IMR-90 (cell line): ENCODE measurements around the gene TNK1. TPM values are rescaled to one million over a fixed set of nuclear protein-coding genes. Genes with fewer than 3 reads are reported as not detected.

Experiments used
- ATAC-seq: fragments of 200-7000 bp; cut with Tn5 transposase; 2 replicates; pipeline ENCODE4 v1.9.1; 2020; ENCODE audit warnings: low read depth, mild to moderate bottlenecking, moderate library complexity
- BruUV-seq: library from RNA; stranded (reverse); fragments of 400-500 nt; replicated peaks from 2 replicates; lab custom pipeline; 2021; lab: Mats Ljungman, UMichigan
- CTCF ChIA-PET: fragments of 300-600 bp; formaldehyde crosslinking; extraction: SDS; loops from one replicate; lab custom pipeline; 2021; ENCODE audit warnings: antibody characterized with exemption; lab: Yijun Ruan, JAX
- POLR2A ChIA-PET: fragments of 300-600 bp; sonication (Branson Sonifier 250); formaldehyde crosslinking; loops from one replicate; lab custom pipeline; 2022; ENCODE audit warnings: antibody characterized with exemption; ENCODE audit not compliant: unreplicated experiment; lab: Charles Lee
- DNase-seq: peaks from one replicate; pipeline ENCODE4 v3.0.0; 2013
- H2AFZ ChIP-seq: replicated peaks from 2 replicates; pipeline ENCODE3; 2013; ENCODE audit warnings: low read length, mild to moderate bottlenecking; ENCODE audit not compliant: poor library complexity
- H2AK5ac ChIP-seq: 2 replicates; pipeline ENCODE4 v1.6.1; 2013; ENCODE audit warnings: low read depth, low read length, inconsistent platforms
- H2AK9ac ChIP-seq: replicated peaks from 2 replicates; pipeline ENCODE3; 2013; ENCODE audit warnings: mild to moderate bottlenecking, low read depth, low read length, moderate library complexity; ENCODE audit not compliant: poor library complexity
- H2BK120ac ChIP-seq: 2 replicates; pipeline ENCODE4 v1.6.1; 2013; ENCODE audit warnings: low read depth, low read length, inconsistent platforms
- H2BK15ac ChIP-seq: 3 replicates; pipeline ENCODE4 v1.6.1; 2013; ENCODE audit warnings: low read depth, low read length, inconsistent platforms
- H2BK20ac ChIP-seq: 2 replicates; pipeline ENCODE4 v1.6.1; 2013; ENCODE audit warnings: low read depth, mild to moderate bottlenecking, inconsistent platforms, low read length, moderate library complexity
- H2BK5ac ChIP-seq: 2 replicates; pipeline ENCODE4 v1.6.1; 2013; ENCODE audit warnings: mild to moderate bottlenecking, low read depth, low read length, inconsistent platforms; ENCODE audit not compliant: poor library complexity, severe bottlenecking
- H3K14ac ChIP-seq: replicated peaks from 2 replicates; pipeline ENCODE4 v1.6.1; 2013; ENCODE audit warnings: low read depth, low read length, inconsistent platforms
- H3K18ac ChIP-seq: 2 replicates; pipeline ENCODE4 v1.6.1; 2013; ENCODE audit warnings: low read depth, low read length, control low read depth
- H3K23ac ChIP-seq: 2 replicates; pipeline ENCODE4 v1.6.1; 2013; ENCODE audit warnings: low read depth, low read length, inconsistent platforms
- H3K27ac ChIP-seq: 2 replicates; pipeline ENCODE4 v1.5.1; 2013; ENCODE audit warnings: mild to moderate bottlenecking, control low read depth, low read length; ENCODE audit not compliant: insufficient read depth
- H3K27me3 ChIP-seq: 2 replicates; pipeline ENCODE4 v1.6.1; 2013; ENCODE audit warnings: low read length; ENCODE audit not compliant: control insufficient read depth, insufficient read depth
- H3K36me3 ChIP-seq: 2 replicates; pipeline ENCODE4 v1.6.1; 2013; ENCODE audit warnings: low read length, mixed read lengths; ENCODE audit not compliant: control insufficient read depth, insufficient read depth
- H3K4ac ChIP-seq: 2 replicates; pipeline ENCODE4 v1.6.1; 2013; ENCODE audit warnings: low read depth, low read length, inconsistent platforms
- H3K4me1 ChIP-seq: 2 replicates; pipeline ENCODE4 v1.6.1; 2013; ENCODE audit warnings: low read length, mixed read lengths; ENCODE audit not compliant: control insufficient read depth, insufficient read depth
- H3K4me2 ChIP-seq: 2 replicates; pipeline ENCODE4 v1.6.1; 2013; ENCODE audit warnings: low read depth, mild to moderate bottlenecking, control low read depth, low read length, moderate library complexity
- H3K4me3 ChIP-seq: 2 replicates; pipeline ENCODE4 v1.5.1; 2013; ENCODE audit warnings: low read depth, mild to moderate bottlenecking, control low read depth, low read length, moderate library complexity; ENCODE audit not compliant: insufficient read depth
- H3K56ac ChIP-seq: 2 replicates; pipeline ENCODE4 v1.6.1; 2013; ENCODE audit warnings: low read length, inconsistent platforms; ENCODE audit not compliant: insufficient read depth; ENCODE audit errors: extremely low read depth
- H3K79me1 ChIP-seq, 2 experiments: 2 replicates each; pipeline ENCODE4 v1.6.1; 2013; ENCODE audit warnings: low read length in 2 of 2, inconsistent platforms in 1 of 2, low read depth in 1 of 2
- H3K9ac ChIP-seq: 2 replicates; pipeline ENCODE4 v1.6.1; 2013; ENCODE audit warnings: low read depth, low read length, control low read depth
- H3K9me1 ChIP-seq: 2 replicates; pipeline ENCODE4 v1.6.1; 2013; ENCODE audit warnings: low read length, inconsistent platforms; ENCODE audit not compliant: insufficient read depth
- H3K9me3 ChIP-seq: 2 replicates; pipeline ENCODE4 v1.6.1; 2013; ENCODE audit warnings: low read length; ENCODE audit not compliant: control insufficient read depth, insufficient read depth
- H4K20me1 ChIP-seq: 2 replicates; pipeline ENCODE4 v1.6.1; 2013; ENCODE audit warnings: low read length, inconsistent platforms; ENCODE audit not compliant: insufficient read depth
- H4K5ac ChIP-seq: 2 replicates; pipeline ENCODE4 v1.6.1; 2013; ENCODE audit warnings: mild to moderate bottlenecking, low read depth, low read length, control low read depth
- H4K8ac ChIP-seq, 2 experiments: 2 replicates each; pipeline ENCODE4 v1.6.1; 2013; ENCODE audit warnings: low read depth in 2 of 2, low read length in 2 of 2, control low read depth in 1 of 2, inconsistent platforms in 1 of 2
- H4K91ac ChIP-seq: 2 replicates; pipeline ENCODE4 v1.6.1; 2013; ENCODE audit warnings: low read depth, low read length, inconsistent platforms; ENCODE audit not compliant: insufficient read depth
- BHLHE40 ChIP-seq: fragments of 150-350 bp; IDR thresholded peaks from 2 replicates; pipeline ENCODE4 v1.6.1; 2016; ENCODE audit warnings: mild to moderate bottlenecking, low read depth, low read length
- CEBPB ChIP-seq: IDR thresholded peaks from 2 replicates; pipeline ENCODE4 v1.6.1; 2012; ENCODE audit warnings: low read depth, low read length, improper control_type of control experiment
- CHD1 ChIP-seq: IDR thresholded peaks from 2 replicates; pipeline ENCODE4 v1.6.1; 2012; ENCODE audit warnings: low read depth, low read length, improper control_type of control experiment
- FOS ChIP-seq: fragments of 150-350 bp; IDR thresholded peaks from 2 replicates; pipeline ENCODE4 v1.6.1; 2016; ENCODE audit warnings: low read depth, low read length
- MAFK ChIP-seq: IDR thresholded peaks from 2 replicates; pipeline ENCODE4 v1.6.1; 2012; ENCODE audit warnings: low read depth, low read length, improper control_type of control experiment
- MAZ ChIP-seq: IDR thresholded peaks from 2 replicates; pipeline ENCODE4 v1.6.1; 2012; ENCODE audit warnings: low read depth, mild to moderate bottlenecking, low read length, improper control_type of control experiment, moderate library complexity, borderline replicate concordance
- MXI1 ChIP-seq: IDR thresholded peaks from 2 replicates; pipeline ENCODE4 v1.6.1; 2012; ENCODE audit warnings: low read depth, mild to moderate bottlenecking, low read length, moderate library complexity, borderline replicate concordance
- NFE2L2 ChIP-seq: fragments of 150-350 bp; IDR thresholded peaks from 2 replicates; pipeline ENCODE4 v1.6.1; 2016; ENCODE audit warnings: low read depth, mild to moderate bottlenecking, low read length
- POLR2A ChIP-seq: IDR thresholded peaks from 2 replicates; pipeline ENCODE4 v1.6.1; 2012; ENCODE audit warnings: mild to moderate bottlenecking, low read depth, low read length
- RAD21 ChIP-seq: IDR thresholded peaks from 2 replicates; pipeline ENCODE4 v1.6.1; 2012; ENCODE audit warnings: low read length, improper control_type of control experiment
- RCOR1 ChIP-seq: IDR thresholded peaks from 2 replicates; pipeline ENCODE4 v1.6.1; 2012; ENCODE audit warnings: mild to moderate bottlenecking, low read length, improper control_type of control experiment; ENCODE audit not compliant: insufficient replicate concordance
- RFX5 ChIP-seq: IDR thresholded peaks from 2 replicates; pipeline ENCODE4 v1.8.0; 2012; ENCODE audit warnings: low read depth, mild to moderate bottlenecking, low read length, moderate library complexity
- SMC3 ChIP-seq: fragments of 150-350 bp; IDR thresholded peaks from 2 replicates; pipeline ENCODE4 v1.6.1; 2016; ENCODE audit warnings: low read depth, mild to moderate bottlenecking, antibody characterized with exemption, low read length, moderate library complexity
- WGBS, 2 experiments: methylation state at CpG; one replicate each; pipeline versions ENCODE4 v1.1.5 to v1.1.7; 2013; ENCODE audit warnings: missing lambda C conversion rate in 2 of 2; ENCODE audit not compliant: insufficient read length in 1 of 2; ENCODE audit errors: extremely low coverage in 2 of 2; 5-methylcytosine and 5-hydroxymethylcytosine counted together
- dilution Hi-C: fragments of 300-500 bp; cut with HindIII; formaldehyde crosslinking; loops from one replicate; pipeline ENCODE4 v1.14.3; 2018; ENCODE audit warnings: low sequenced_read_pairs; ENCODE audit not compliant: unreplicated experiment
- in situ Hi-C: fragments of 300-500 bp; cut with MboI; formaldehyde crosslinking; loops from 3 replicates; pipeline ENCODE4 v1.14.3; 2019; ENCODE audit warnings: low sequenced_read_pairs, inconsistent platforms, mixed read lengths
- intact Hi-C: fragments of 100-400 bp; cut with micrococcal nuclease; formaldehyde crosslinking; loops from 2 replicates; pipeline ENCODE4 v1.10.0; 2022
- polyA plus RNA-seq, 3 experiments: library from polyadenylated mRNA; depleted of rRNA; stranded (reverse); fragments of >200 nt; gene quantifications; 2 replicates each; pipeline ENCODE4 v1.2.3, GENCODE V29; 2012; ENCODE audit warnings: low replicate concordance in 1 of 3
- total RNA-seq: library from RNA; depleted of rRNA; stranded (reverse); fragments of >200 nt; gene quantifications from 2 replicates; pipeline ENCODE4 v1.2.3, GENCODE V29; 2012
- TF ChIP-seq, protein P1 (sequence below): conservative IDR thresholded peaks from 2 replicates; pipeline ENCODE4 v1.5.1; 2012; ENCODE audit warnings: mild to moderate bottlenecking, low read depth, low read length, improper control_type of control experiment
- TF ChIP-seq, protein P2 (sequence below): fragments of 150-350 bp; IDR thresholded peaks from 2 replicates; pipeline ENCODE4 v1.6.1; 2017; ENCODE audit warnings: mild to moderate bottlenecking, antibody characterized with exemption, low read length, low read depth

The TNK1 gene
- total and polyA plus RNA-seq, 2 of the 4 experiments (the other 2 are of a cell fraction): 0.44 to 0.54 TPM

DNA sequence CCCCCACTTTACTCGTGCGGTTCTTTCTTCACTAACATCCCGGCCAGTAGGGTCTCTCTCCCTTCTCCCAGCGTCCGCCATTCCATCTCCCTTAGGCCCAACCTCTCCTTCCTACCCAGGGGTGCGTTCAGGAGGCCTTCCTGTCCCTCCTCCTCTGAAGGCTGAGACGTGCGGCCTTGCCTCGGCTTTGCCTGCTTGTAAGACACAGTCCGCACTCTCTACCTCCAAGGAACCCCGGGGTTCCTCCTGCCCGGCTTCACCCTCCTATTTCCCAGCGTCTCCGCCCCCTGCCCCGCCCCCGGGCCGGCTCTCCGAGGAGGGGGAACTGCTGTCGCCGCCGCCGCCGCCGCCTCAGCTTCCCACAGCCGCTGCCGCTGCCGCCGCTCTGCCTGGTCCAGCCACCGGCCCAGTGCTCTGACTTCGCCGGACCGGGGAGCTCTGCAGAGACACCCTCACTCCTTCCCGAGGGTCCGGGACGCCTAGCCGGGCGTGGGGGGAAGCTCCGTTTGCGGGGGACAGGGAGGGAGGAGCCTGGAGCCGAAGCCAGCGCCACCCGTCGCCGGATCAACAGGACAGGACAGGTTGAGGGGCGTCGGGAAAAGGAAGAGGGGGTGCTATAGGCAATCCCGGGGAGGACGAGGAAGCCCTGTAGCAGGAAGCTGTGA lies 57.2 kb downstream of the TNK1 start:
- H3K14ac ChIP-seq: no peak overlapping the region
- peaks cover 34% of the 10 kb centered on the region for H3K27me3 ChIP-seq
- no peaks in the 10 kb centered on the region for H3K9me3 ChIP-seq
- intact Hi-C loops (loop anchor here (1.0 to 5.0 kb wide), 4 partner anchors 33 to 123 kb away; partner anchors contain the start of genes KCTD11, SENP3 and TMEM256), in situ Hi-C loops (no loop called here), dilution Hi-C loops (no loop called here)
- H4K20me1 ChIP-seq: peaks cover 3% of the 10 kb centered on the region; the same call in 1 of the 2 replicates
- no peak overlapping the region; the same call in 1 of the 2 replicates for H3K9ac ChIP-seq
- no peak overlapping the region for H2BK20ac ChIP-seq
- no peak overlapping the region for H2AK5ac ChIP-seq
- H2AK9ac ChIP-seq: peak overlapping the region; percentile 34
- no peak overlapping the region for H4K5ac ChIP-seq
- H3K36me3 ChIP-seq: no peaks in the 10 kb centered on the region
- H3K56ac ChIP-seq: no peak overlapping the region
- H3K4me2 ChIP-seq: no peak overlapping the region
- H2BK15ac ChIP-seq: no peak overlapping the region
- WGBS, 2 experiments: 24% methylated on average over 14 of the region's 48 CpGs; no CpG with 5 or more reads in 1 of the 2 experiments
- no peaks in the 10 kb centered on the region for H3K9me1 ChIP-seq
- no peak overlapping the region for H2BK5ac ChIP-seq
- H3K4me1 ChIP-seq: peaks cover 8% of the 10 kb centered on the region
- H4K91ac ChIP-seq: no peak overlapping the region
- no peak overlapping the region for H2BK120ac ChIP-seq
- no peak for ATAC-seq
- no peak overlapping the region for H4K8ac ChIP-seq
- peak overlapping the region; percentile 16 for H2AFZ ChIP-seq
- no peak overlapping the region for H3K4ac ChIP-seq
- no peak overlapping the region for H3K27ac ChIP-seq
- H3K23ac ChIP-seq: no peak overlapping the region
- DNase-seq: no peak
- no peak overlapping the region for H3K18ac ChIP-seq
- peak overlapping the region; percentile 12; the same call in 1 of the 2 replicates for H3K4me3 ChIP-seq
- no TSS peak for BruUV-seq
- peaks cover 0 to 2% of the 10 kb centered on the region in 2 experiments; a peak in 1 of 4 replicates for H3K79me1 ChIP-seq
- POLR2A ChIA-PET: no interaction called here
- CTCF ChIA-PET: interaction anchor here (0.6 to 1.8 kb wide), 2 partner anchors 39 to 161 kb away, joined by 6 to 10 read pairs; no protein-coding TSS in a partner anchor
- TF ChIP-seq, protein P1, sequence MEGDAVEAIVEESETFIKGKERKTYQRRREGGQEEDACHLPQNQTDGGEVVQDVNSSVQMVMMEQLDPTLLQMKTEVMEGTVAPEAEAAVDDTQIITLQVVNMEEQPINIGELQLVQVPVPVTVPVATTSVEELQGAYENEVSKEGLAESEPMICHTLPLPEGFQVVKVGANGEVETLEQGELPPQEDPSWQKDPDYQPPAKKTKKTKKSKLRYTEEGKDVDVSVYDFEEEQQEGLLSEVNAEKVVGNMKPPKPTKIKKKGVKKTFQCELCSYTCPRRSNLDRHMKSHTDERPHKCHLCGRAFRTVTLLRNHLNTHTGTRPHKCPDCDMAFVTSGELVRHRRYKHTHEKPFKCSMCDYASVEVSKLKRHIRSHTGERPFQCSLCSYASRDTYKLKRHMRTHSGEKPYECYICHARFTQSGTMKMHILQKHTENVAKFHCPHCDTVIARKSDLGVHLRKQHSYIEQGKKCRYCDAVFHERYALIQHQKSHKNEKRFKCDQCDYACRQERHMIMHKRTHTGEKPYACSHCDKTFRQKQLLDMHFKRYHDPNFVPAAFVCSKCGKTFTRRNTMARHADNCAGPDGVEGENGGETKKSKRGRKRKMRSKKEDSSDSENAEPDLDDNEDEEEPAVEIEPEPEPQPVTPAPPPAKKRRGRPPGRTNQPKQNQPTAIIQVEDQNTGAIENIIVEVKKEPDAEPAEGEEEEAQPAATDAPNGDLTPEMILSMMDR: no peak
- TF ChIP-seq CEBPB: no peak
- TF ChIP-seq MXI1: no peak
- no peak for TF ChIP-seq SMC3
- no peak for TF ChIP-seq BHLHE40
- no peak for TF ChIP-seq POLR2A
- no peak for TF ChIP-seq CHD1
- TF ChIP-seq RAD21: no peak
- TF ChIP-seq RFX5: no peak
- TF ChIP-seq MAZ: no peak
- no peak for TF ChIP-seq RCOR1
- no peak for TF ChIP-seq FOS
- TF ChIP-seq MAFK: no peak
- TF ChIP-seq NFE2L2: no peak
- TF ChIP-seq, protein P2, sequence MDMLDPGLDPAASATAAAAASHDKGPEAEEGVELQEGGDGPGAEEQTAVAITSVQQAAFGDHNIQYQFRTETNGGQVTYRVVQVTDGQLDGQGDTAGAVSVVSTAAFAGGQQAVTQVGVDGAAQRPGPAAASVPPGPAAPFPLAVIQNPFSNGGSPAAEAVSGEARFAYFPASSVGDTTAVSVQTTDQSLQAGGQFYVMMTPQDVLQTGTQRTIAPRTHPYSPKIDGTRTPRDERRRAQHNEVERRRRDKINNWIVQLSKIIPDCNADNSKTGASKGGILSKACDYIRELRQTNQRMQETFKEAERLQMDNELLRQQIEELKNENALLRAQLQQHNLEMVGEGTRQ: no peak
